Activated T-cell treated with anti-CD3 and anti-CD28 coated beads for 1 hour (primary cell): Measurements from ENCODE around the gene LAS1L.
"Not testable (repeated sequence)": the region's sequence is repeated elsewhere in the genome, so short reads cannot be mapped to it uniquely, and the experiment has no call there.

Experiments
- DNase-seq: peaks from one replicate; pipeline ENCODE4 v3.0.0-alpha.2; 2020; ENCODE audit warnings: low read depth

Gene LAS1L

GRCh38 chrX:65534450-65535292 lies at the start of gene LAS1L:
Gene LAS1L (minus strand): TSS chrX:65534787. CDS start chrX:65534715, 72 bp downstream.
- peak; percentile 76 for DNase-seq

- no peak for DNase-seq
These were observed 48.0 kb upstream of the LAS1L start for GRCh38 chrX:65582450-65583082.

- peak; percentile 24 for DNase-seq
These were observed 47.2 kb upstream of the LAS1L start for GRCh38 chrX:65581661-65582339.

GRCh38 chrX:65578346-65578745 lies 43.8 kb upstream of the LAS1L start:
- DNase-seq = no peak

GRCh38 chrX:65576160-65576559 lies 41.6 kb upstream of the LAS1L start:
- DNase-seq = no peak

- no peak for DNase-seq
These were observed 40.4 kb upstream of the LAS1L start for GRCh38 chrX:65575022-65575421.

- no peak for DNase-seq
These were observed 39.8 kb upstream of the LAS1L start for GRCh38 chrX:65574356-65574755.

GRCh38 chrX:65572971-65573370 lies 38.4 kb upstream of the LAS1L start:
- DNase-seq = no peak

GRCh38 chrX:65562850-65563249 lies 28.3 kb upstream of the LAS1L start:
- not testable (repeated sequence) for DNase-seq

- no peak for DNase-seq
These were observed 17.1 kb upstream of the LAS1L start for GRCh38 chrX:65551489-65552339.

GRCh38 chrX:65551086-65551485 lies 16.5 kb upstream of the LAS1L start:
- no peak for DNase-seq

- no peak for DNase-seq
These were observed 10.9 kb upstream of the LAS1L start for GRCh38 chrX:65545456-65545855.

GRCh38 chrX:65537229-65537628 lies 2.6 kb upstream of the LAS1L start:
- no peak for DNase-seq

- no peak for DNase-seq
These were observed 1.7 kb upstream of the LAS1L start for GRCh38 chrX:65536291-65536690.

- no peak for DNase-seq
These were observed 2.6 kb downstream of the LAS1L start for GRCh38 chrX:65532016-65532415.

- peak; percentile 23 for DNase-seq
These were observed 5.8 kb downstream of the LAS1L start for GRCh38 chrX:65528705-65529340.

- DNase-seq = no peak
These were observed 6.3 kb downstream of the LAS1L start for GRCh38 chrX:65528293-65528692.

- no peak for DNase-seq
These were observed 10.4 kb downstream of the LAS1L start for GRCh38 chrX:65524139-65524538.

GRCh38 chrX:65522739-65523372 lies 11.7 kb downstream of the LAS1L start:
- DNase-seq = no peak

- not testable (repeated sequence) for DNase-seq
These were observed 15.1 kb downstream of the LAS1L start for GRCh38 chrX:65519530-65519929.

- not testable (repeated sequence) for DNase-seq
These were observed 15.6 kb downstream of the LAS1L start for GRCh38 chrX:65518980-65519379.
